Effector memory CD4-positive, alpha-beta T cell (primary cell): ENCODE results near the gene AATF.

Source experiments
- DNase-seq, 3 donors: peaks; one replicate each; pipeline ENCODE4 v3.0.0-alpha.2; 2020
- H3K27ac ChIP-seq: 2 replicates; pipeline ENCODE4 v1.7.0; 2013; ENCODE audit warnings: mild to moderate bottlenecking, low read length, moderate library complexity; ENCODE audit not compliant: insufficient read depth, poor library complexity, severe bottlenecking
- H3K27me3 ChIP-seq: replicated peaks from 2 replicates; pipeline ENCODE4 v1.7.0; 2013; ENCODE audit warnings: mild to moderate bottlenecking, low read length; ENCODE audit not compliant: insufficient read depth, control insufficient read depth, poor library complexity, severe bottlenecking
- H3K36me3 ChIP-seq: 2 replicates; pipeline ENCODE4 v1.7.0; 2013; ENCODE audit warnings: mild to moderate bottlenecking, low read length, moderate library complexity; ENCODE audit not compliant: control insufficient read depth, insufficient read depth
- H3K4me1 ChIP-seq: 2 replicates; pipeline ENCODE4 v1.7.0; 2013; ENCODE audit warnings: low read length, mild to moderate bottlenecking; ENCODE audit not compliant: control insufficient read depth, insufficient read depth, poor library complexity, severe bottlenecking
- H3K4me3 ChIP-seq: 2 replicates; pipeline ENCODE4 v1.7.0; 2013; ENCODE audit warnings: low read length, low read depth, mild to moderate bottlenecking; ENCODE audit not compliant: insufficient read depth, poor library complexity, severe bottlenecking
- H3K9me3 ChIP-seq: 2 replicates; pipeline ENCODE4 v1.7.0; 2013; ENCODE audit warnings: mild to moderate bottlenecking, low read length, moderate library complexity; ENCODE audit not compliant: control insufficient read depth

Gene AATF

DNA sequence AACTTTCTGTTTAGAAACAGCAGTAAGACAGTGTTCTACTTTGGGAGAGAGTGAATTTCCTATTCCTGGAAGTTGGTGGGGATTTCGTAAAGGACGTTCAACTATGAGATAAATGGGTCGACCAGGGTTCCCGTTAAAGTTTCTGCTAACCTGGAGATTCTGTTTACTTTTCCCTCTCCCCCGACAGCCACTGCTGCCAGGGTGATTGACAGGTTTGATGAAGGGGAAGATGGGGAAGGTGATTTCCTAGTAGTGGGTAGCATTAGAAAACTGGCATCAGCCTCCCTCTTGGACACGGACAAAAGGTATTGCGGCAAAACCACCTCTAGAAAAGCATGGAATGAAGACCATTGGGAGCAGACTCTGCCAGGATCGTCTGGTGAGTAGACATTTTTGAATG, 1.3 kb downstream of the AATF start:
- Histone ChIP-seq H3K9me3 (no peaks in the 10 kb centered on the region), H3K36me3 (peaks cover 34% of the 10 kb centered on the region), H3K4me1 (peaks cover 18% of the 10 kb centered on the region), H3K27ac (no peak overlapping the region), H3K27me3 (peaks cover 27% of the 10 kb centered on the region), H3K4me3 (peak overlapping the region; percentile 88)
- no peak for DNase-seq

DNA sequence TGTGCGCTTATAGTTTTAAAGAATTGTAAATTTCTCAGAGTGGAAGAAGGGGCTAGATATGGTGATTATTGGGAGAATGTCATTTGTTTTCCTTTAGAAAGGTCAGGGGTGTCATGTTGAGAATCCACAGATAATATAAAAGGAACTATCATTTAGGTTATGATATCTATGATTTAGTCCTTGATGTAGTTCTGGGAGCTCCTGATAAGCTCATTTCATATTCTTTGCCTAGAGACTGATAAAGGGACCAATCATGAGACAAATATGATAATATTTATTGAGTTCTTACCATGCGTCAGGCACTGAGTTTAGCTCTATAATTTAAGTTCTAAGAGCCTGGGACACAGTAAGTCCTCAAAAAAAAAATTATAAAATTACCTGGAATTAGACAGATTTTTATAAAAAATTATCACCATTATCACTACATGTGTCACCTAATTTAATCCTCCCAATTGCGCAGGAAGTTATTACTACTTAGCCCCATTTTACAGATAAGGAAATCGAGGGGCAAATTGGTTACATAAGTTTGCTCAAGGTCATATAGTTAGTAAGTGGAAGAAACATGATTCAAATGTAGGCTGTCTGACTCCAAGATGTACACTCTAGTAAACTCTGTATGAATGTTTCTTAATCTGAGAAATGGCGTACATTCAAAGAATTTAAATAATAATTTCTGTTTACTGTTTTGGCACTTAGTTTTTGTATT, 2.5 kb downstream of the AATF start:
- DNase-seq = no peak
- H3K4me1 ChIP-seq = peaks cover 18% of the 10 kb centered on the region
- no peak overlapping the region for H3K4me3 ChIP-seq
- H3K9me3 ChIP-seq = no peaks in the 10 kb centered on the region
- no peak overlapping the region for H3K27ac ChIP-seq
- peaks cover 15% of the 10 kb centered on the region for H3K27me3 ChIP-seq
- peaks cover 45% of the 10 kb centered on the region for H3K36me3 ChIP-seq

- Histone ChIP-seq H3K27me3 (no peaks in the 10 kb centered on the region), H3K36me3 (peaks cover 6% of the 10 kb centered on the region), H3K4me1 (no peaks in the 10 kb centered on the region), H3K27ac (no peak overlapping the region), H3K4me3 (no peak overlapping the region), H3K9me3 (no peaks in the 10 kb centered on the region)
- no peak for DNase-seq
Observed at GRCh38 chr17:36971508-36971907, 22.8 kb downstream of the AATF start.

DNA sequence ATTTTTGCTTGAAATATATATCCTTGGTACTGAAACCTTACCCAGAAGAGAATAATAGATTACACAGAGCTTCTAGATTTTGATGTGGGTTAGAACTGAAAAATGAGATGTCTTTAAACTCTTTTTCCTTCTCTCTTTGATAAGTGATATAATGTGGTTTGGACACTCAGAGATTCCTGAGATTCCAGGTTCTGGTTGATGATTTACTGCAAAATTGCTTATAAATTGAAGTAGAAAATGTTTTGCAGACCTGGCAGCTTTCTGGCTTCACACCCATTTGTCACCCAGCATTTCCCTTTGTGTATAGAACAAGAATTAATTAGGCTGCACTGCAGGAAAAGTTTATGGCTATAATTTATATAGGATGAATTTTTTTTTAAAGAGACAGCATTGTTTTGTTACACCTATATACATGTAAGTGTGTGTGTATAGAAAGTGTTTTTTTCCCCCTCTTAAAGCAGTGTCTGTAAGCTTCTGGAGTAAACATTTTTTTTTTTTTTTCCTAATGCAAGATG, 23.5 kb downstream of the AATF start:
- no peaks in the 10 kb centered on the region for H3K9me3 ChIP-seq
- H3K27ac ChIP-seq = no peak overlapping the region
- H3K27me3 ChIP-seq = no peaks in the 10 kb centered on the region
- H3K4me3 ChIP-seq = no peak overlapping the region
- no peak for DNase-seq
- no peaks in the 10 kb centered on the region for H3K4me1 ChIP-seq
- H3K36me3 ChIP-seq = peaks cover 6% of the 10 kb centered on the region

- H3K27ac ChIP-seq = no peak overlapping the region
- no peak overlapping the region for H3K4me3 ChIP-seq
- H3K4me1 ChIP-seq = no peaks in the 10 kb centered on the region
- H3K36me3 ChIP-seq = peaks cover under 1% of the 10 kb centered on the region
- no peak for DNase-seq
- no peaks in the 10 kb centered on the region for H3K9me3 ChIP-seq
- H3K27me3 ChIP-seq = no peaks in the 10 kb centered on the region
Observed at GRCh38 chr17:36972905-36973304, 24.2 kb downstream of the AATF start.

GRCh38 chr17:36975922-36976515, 27.3 kb downstream of the AATF start:
- Histone ChIP-seq H3K36me3 (no peaks in the 10 kb centered on the region), H3K27ac (no peak overlapping the region), H3K9me3 (no peaks in the 10 kb centered on the region), H3K4me1 (no peaks in the 10 kb centered on the region), H3K4me3 (no peak overlapping the region), H3K27me3 (no peaks in the 10 kb centered on the region)
- no peak for DNase-seq

GRCh38 chr17:36977066-36977465, 28.3 kb downstream of the AATF start:
- H3K9me3 ChIP-seq = no peaks in the 10 kb centered on the region
- no peaks in the 10 kb centered on the region for H3K36me3 ChIP-seq
- no peak overlapping the region for H3K27ac ChIP-seq
- DNase-seq = no peak
- H3K4me1 ChIP-seq = no peaks in the 10 kb centered on the region
- H3K4me3 ChIP-seq = no peak overlapping the region
- no peaks in the 10 kb centered on the region for H3K27me3 ChIP-seq

DNA sequence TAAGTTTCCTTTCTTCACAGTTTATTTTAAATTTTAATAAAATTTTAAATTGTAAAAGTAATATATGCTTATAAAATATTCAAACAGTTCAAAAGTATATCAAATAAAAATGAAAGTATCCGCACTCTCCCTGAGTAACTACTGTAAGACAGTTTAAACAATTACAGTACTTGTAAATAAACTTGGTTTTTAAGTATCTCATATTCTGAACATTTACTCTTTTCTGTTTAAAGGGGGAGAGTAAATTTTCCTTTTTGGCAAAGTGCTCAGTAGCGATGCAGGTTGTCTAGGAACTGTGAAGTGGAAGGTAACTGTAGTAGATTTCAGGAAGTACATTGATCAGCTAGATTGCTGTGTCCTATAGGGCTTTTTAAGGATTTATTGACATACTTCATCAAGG, 28.8 kb downstream of the AATF start:
- Histone ChIP-seq H3K4me1 (no peaks in the 10 kb centered on the region), H3K9me3 (no peaks in the 10 kb centered on the region), H3K27me3 (no peaks in the 10 kb centered on the region), H3K27ac (no peak overlapping the region), H3K4me3 (no peak overlapping the region), H3K36me3 (no peaks in the 10 kb centered on the region)
- no peak for DNase-seq

- H3K4me3 ChIP-seq = no peak overlapping the region
- no peaks in the 10 kb centered on the region for H3K27me3 ChIP-seq
- no peaks in the 10 kb centered on the region for H3K4me1 ChIP-seq
- DNase-seq = no peak
- no peaks in the 10 kb centered on the region for H3K36me3 ChIP-seq
- H3K9me3 ChIP-seq = no peaks in the 10 kb centered on the region
- no peak overlapping the region for H3K27ac ChIP-seq
Observed at GRCh38 chr17:36978810-36979564, 30.2 kb downstream of the AATF start.

- H3K9me3 ChIP-seq = no peaks in the 10 kb centered on the region
- no peaks in the 10 kb centered on the region for H3K36me3 ChIP-seq
- no peak overlapping the region for H3K4me3 ChIP-seq
- H3K27ac ChIP-seq = no peak overlapping the region
- no peak for DNase-seq
- H3K27me3 ChIP-seq = no peaks in the 10 kb centered on the region
- no peaks in the 10 kb centered on the region for H3K4me1 ChIP-seq
Observed at GRCh38 chr17:36979565-36979941, 30.8 kb downstream of the AATF start.
